Stimulated activated CD4-positive, alpha-beta T cell treated with anti-CD3 and anti-CD28 coated beads, Interleukin-1b, Interleukin-23, amount 100 ng/mL, for 1 hour (primary cell): ENCODE results near the gene PCBP2.
"Not testable (repeated sequence)": the region's sequence is repeated elsewhere in the genome, so short reads cannot be mapped to it uniquely, and the experiment has no call there.

Experiments used
- DNase-seq, 2 donors: peaks; one replicate each; pipeline ENCODE4 v3.0.0-alpha.2; 2020; ENCODE audit warnings: low read depth in 2 of 2

The PCBP2 gene

GRCh38 chr12:53472056-53472582, 20.2 kb downstream of the PCBP2 start:
- DNase-seq: no peak

GRCh38 chr12:53474077-53474476, 22.2 kb downstream of the PCBP2 start:
- DNase-seq: no peak

- no peak for DNase-seq
These were observed 22.9 kb downstream of the PCBP2 start for GRCh38 chr12:53474819-53475218.

GRCh38 chr12:53476769-53477209, 24.9 kb downstream of the PCBP2 start:
- no peak for DNase-seq

- DNase-seq: no peak
These were observed 27.0 kb downstream of the PCBP2 start for GRCh38 chr12:53478865-53479264.

GRCh38 chr12:53479331-53479730, 27.4 kb downstream of the PCBP2 start:
- no peak for DNase-seq

- DNase-seq: no peak
These were observed 28.9 kb downstream of the PCBP2 start for GRCh38 chr12:53480491-53481442.

- DNase-seq: not testable (repeated sequence)
These were observed 29.6 kb downstream of the PCBP2 start for GRCh38 chr12:53481458-53481857.

- DNase-seq: no peak
These were observed 30.2 kb downstream of the PCBP2 start for GRCh38 chr12:53481939-53482586.

GRCh38 chr12:53482626-53483168, 30.8 kb downstream of the PCBP2 start:
- DNase-seq: no peak

GRCh38 chr12:53483225-53483978, 31.5 kb downstream of the PCBP2 start:
- no peak for DNase-seq

GRCh38 chr12:53483979-53484377, 32.1 kb downstream of the PCBP2 start:
- DNase-seq: no peak

- DNase-seq: no peak
These were observed 33.0 kb downstream of the PCBP2 start for GRCh38 chr12:53484686-53485575.

GRCh38 chr12:53485955-53486735, 34.2 kb downstream of the PCBP2 start:
- no peak for DNase-seq

- no peak for DNase-seq
These were observed 35.0 kb downstream of the PCBP2 start for GRCh38 chr12:53486736-53487487.

GRCh38 chr12:53489242-53489864, 37.5 kb downstream of the PCBP2 start:
- DNase-seq: no peak

GRCh38 chr12:53492188-53492587, 40.3 kb downstream of the PCBP2 start:
- no peak for DNase-seq

GRCh38 chr12:53492830-53493609, 41.1 kb downstream of the PCBP2 start:
- DNase-seq: peak; percentile 68 to 79
